Panc1 (cell line): ENCODE measurements around the gene CYTH3. TPM values are rescaled to one million over a fixed set of nuclear protein-coding genes. Genes with fewer than 3 reads are reported as not detected.

ENCODE experiments used
- ATAC-seq: fragments of 200-7000 bp; cut with Tn5 transposase; 2 replicates; pipeline ENCODE4 v1.9.1; 2020; ENCODE audit warnings: mild to moderate bottlenecking, moderate library complexity
- BruUV-seq: library from RNA; stranded (reverse); fragments of 400-500 nt; replicated peaks from 2 replicates; lab custom pipeline; 2021; lab: Mats Ljungman, UMichigan
- CTCF ChIA-PET: fragments of 300-600 bp; sonication (Branson Sonifier 250); formaldehyde crosslinking; loops from one replicate; lab custom pipeline; 2022; ENCODE audit warnings: antibody characterized with exemption; lab: Charles Lee
- POLR2A ChIA-PET: fragments of 300-600 bp; sonication (Branson Sonifier 250); formaldehyde crosslinking; loops from one replicate; lab custom pipeline; 2022; ENCODE audit warnings: antibody characterized with exemption; lab: Charles Lee
- DNase-seq: peaks from one replicate; pipeline ENCODE4 v3.0.0-alpha.2; 2010; ENCODE audit warnings: low read depth, low spot score
- H3K27ac ChIP-seq: 2 replicates; pipeline ENCODE4 v1.5.1; 2011; ENCODE audit warnings: mild to moderate bottlenecking, low read length, inconsistent platforms
- H3K27me3 ChIP-seq: fragments of 200-500 bp; sonication (Bioruptor generic); 2 replicates; pipeline ENCODE4 v1.6.0; 2014; ENCODE audit warnings: low read length, inconsistent platforms; ENCODE audit not compliant: control insufficient read depth, insufficient read depth
- H3K36me3 ChIP-seq: fragments of 200-500 bp; sonication (Bioruptor generic); 2 replicates; pipeline ENCODE4 v1.5.1; 2014; ENCODE audit warnings: inconsistent platforms, mild to moderate bottlenecking, low read length, moderate library complexity; ENCODE audit not compliant: control insufficient read depth, insufficient read depth
- H3K4me1 ChIP-seq: 2 replicates; pipeline ENCODE4 v1.5.1; 2011; ENCODE audit warnings: inconsistent platforms, mild to moderate bottlenecking, low read length, moderate library complexity; ENCODE audit not compliant: control insufficient read depth, insufficient read depth
- H3K4me3 ChIP-seq, 2 experiments: 2 replicates each; pipeline ENCODE4 v1.5.1; 2011 to 2012; ENCODE audit warnings: low read depth in 2 of 2, low read length in 2 of 2, mild to moderate bottlenecking in 2 of 2, inconsistent platforms in 1 of 2, moderate library complexity in 1 of 2
- H3K9me3 ChIP-seq: fragments of 200-500 bp; sonication (Bioruptor generic); 2 replicates; pipeline ENCODE4 v1.5.1; 2014; ENCODE audit warnings: low read depth, mild to moderate bottlenecking, inconsistent platforms, low read length, moderate library complexity; ENCODE audit not compliant: control insufficient read depth, insufficient read depth
- CTCF ChIP-seq: fragments of 450-650 bp; IDR thresholded peaks from 2 replicates; pipeline ENCODE4 v1.5.1; 2017; ENCODE audit warnings: mild to moderate bottlenecking
- POLR2AphosphoS5 ChIP-seq: IDR thresholded peaks from 2 replicates; pipeline ENCODE4 v1.6.1; 2012; ENCODE audit warnings: mild to moderate bottlenecking, low read depth, low read length, moderate library complexity
- REST ChIP-seq, 2 experiments: IDR thresholded peaks; 2 replicates each; pipeline ENCODE4 v1.6.1; 2011 to 2012; ENCODE audit warnings: low read depth in 2 of 2, control low read depth in 1 of 2, low read length in 1 of 2, mild to moderate bottlenecking in 1 of 2, moderate library complexity in 1 of 2; ENCODE audit not compliant: insufficient read depth in 1 of 2
- SIN3A ChIP-seq: IDR thresholded peaks from 2 replicates; pipeline ENCODE4 v1.6.1; 2012; ENCODE audit warnings: low read depth, mild to moderate bottlenecking, low read length, moderate library complexity, borderline replicate concordance; ENCODE audit not compliant: insufficient read depth
- TCF7L2 ChIP-seq: IDR thresholded peaks from 2 replicates; pipeline ENCODE4 v1.6.1; 2011; ENCODE audit warnings: mild to moderate bottlenecking, low read depth, low read length, inconsistent platforms
- in situ Hi-C: cut with HindIII; loops from 2 replicates; pipeline ENCODE4 v1.10.0; 2016; ENCODE audit warnings: low sequenced_read_pairs, low pct_unique_long_range_greater_than_20kb
- intact Hi-C: fragments of 100-400 bp; cut with micrococcal nuclease; formaldehyde crosslinking; loops from one replicate; pipeline ENCODE4 v1.10.0; 2022; ENCODE audit not compliant: unreplicated experiment
- total RNA-seq: library from RNA; stranded (reverse); gene quantifications from one replicate; pipeline ENCODE4 v1.2.1, GENCODE V29; 2021; ENCODE audit not compliant: unreplicated experiment

The CYTH3 gene
- total RNA-seq, 1 experiment from 2014 or later: 35.5 TPM

DNA sequence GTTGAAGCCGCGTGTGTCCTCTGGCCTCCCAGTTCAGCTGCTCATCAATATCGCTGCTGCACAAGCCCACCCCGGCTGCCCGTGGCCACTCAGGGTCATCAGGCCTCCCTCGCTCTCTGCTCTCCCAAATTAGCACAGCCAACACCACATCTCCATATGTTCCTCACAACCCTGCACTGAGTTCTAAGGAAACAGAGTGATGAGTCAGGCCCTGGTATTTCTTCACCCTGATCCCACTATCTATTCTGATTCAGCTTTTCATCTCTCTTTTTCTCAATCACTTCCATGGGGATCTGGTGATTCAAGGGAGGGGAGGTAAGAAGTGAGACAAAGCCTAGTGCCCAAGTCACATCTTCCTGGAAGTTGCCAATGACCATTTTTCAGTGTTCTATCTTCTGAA lies 23.8 kb downstream of the CYTH3 start:
- Histone ChIP-seq H3K4me1 (peaks cover 9% of the 10 kb centered on the region; the same call in 1 of the 2 replicates), H3K9me3 (no peaks in the 10 kb centered on the region), H3K4me3 (no peak overlapping the region), H3K36me3 (no peaks in the 10 kb centered on the region), H3K27ac (no peak overlapping the region), H3K27me3 (no peaks in the 10 kb centered on the region)
- BruUV-seq: no TSS peak
- DNase-seq (no peak), ATAC-seq (no peak)
- intact Hi-C loops (no loop called here), in situ Hi-C loops (no loop called here)
- CTCF ChIA-PET: no interaction called here
- POLR2A ChIA-PET: no interaction called here
- TF ChIP-seq CTCF (no peak), POLR2AphosphoS5 (no peak), REST (IDR thresholded peaks at IDR 0.05; ENCODE audit: insufficient read depth in 1 of 2, low read depth in 2 of 2, low read length in 1 of 2) (no peak), SIN3A (no peak), TCF7L2 (no peak)

DNA sequence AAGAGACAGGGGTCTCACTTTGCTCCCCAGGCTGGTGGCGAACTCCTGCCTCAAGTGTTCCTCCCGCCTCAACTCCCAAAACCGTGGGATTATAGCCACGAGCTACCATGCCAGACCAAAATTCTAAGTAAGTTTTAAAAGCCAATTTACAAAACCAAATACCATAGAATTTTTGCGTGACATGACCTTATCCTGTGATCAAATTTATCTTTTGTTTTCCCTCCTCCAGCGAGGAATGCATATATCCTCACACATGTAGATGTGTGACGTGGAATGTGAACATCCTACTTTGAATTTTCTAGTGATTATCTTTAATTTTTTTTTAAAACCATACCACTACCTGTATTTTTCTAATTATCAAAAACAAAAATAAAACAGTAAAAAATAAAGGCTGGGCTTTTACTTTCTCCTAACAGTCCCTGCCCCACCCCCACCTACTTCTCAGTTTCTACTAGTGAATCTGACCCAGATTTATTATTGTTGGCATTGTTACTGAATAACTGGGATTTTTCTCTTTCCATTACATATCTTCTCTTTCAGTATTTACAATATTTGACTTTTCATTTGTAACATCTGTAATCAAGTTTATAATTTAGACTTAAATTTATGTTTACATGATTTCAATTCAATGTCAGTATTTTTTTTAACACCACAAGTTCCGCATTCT lies 26.0 kb downstream of the CYTH3 start:
- POLR2A ChIA-PET: no interaction called here
- Histone ChIP-seq H3K27ac (no peak overlapping the region), H3K27me3 (no peaks in the 10 kb centered on the region), H3K4me3 (no peak overlapping the region), H3K36me3 (no peaks in the 10 kb centered on the region), H3K9me3 (no peaks in the 10 kb centered on the region), H3K4me1 (peaks cover 9% of the 10 kb centered on the region; the same call in 1 of the 2 replicates)
- intact Hi-C loops: no loop called here
- DNase-seq (no peak), ATAC-seq (no peak)
- BruUV-seq: no TSS peak
- in situ Hi-C loops: no loop called here
- TF ChIP-seq POLR2AphosphoS5 (no peak), CTCF (no peak), SIN3A (no peak), TCF7L2 (no peak), REST (IDR thresholded peaks at IDR 0.05; ENCODE audit: insufficient read depth in 1 of 2, low read depth in 2 of 2, low read length in 1 of 2) (no peak)
- CTCF ChIA-PET: interaction anchor here (0.7 kb wide), 1 partner anchor 81 kb away, joined by 3 read pairs; no protein-coding TSS in a partner anchor
